ENCODE data around the gene ZBED2.

- TF ChIP-seq POLR2A (IDR thresholded peaks at IDR 0.05) = no peak
- TF ChIP-seq, protein P1, sequence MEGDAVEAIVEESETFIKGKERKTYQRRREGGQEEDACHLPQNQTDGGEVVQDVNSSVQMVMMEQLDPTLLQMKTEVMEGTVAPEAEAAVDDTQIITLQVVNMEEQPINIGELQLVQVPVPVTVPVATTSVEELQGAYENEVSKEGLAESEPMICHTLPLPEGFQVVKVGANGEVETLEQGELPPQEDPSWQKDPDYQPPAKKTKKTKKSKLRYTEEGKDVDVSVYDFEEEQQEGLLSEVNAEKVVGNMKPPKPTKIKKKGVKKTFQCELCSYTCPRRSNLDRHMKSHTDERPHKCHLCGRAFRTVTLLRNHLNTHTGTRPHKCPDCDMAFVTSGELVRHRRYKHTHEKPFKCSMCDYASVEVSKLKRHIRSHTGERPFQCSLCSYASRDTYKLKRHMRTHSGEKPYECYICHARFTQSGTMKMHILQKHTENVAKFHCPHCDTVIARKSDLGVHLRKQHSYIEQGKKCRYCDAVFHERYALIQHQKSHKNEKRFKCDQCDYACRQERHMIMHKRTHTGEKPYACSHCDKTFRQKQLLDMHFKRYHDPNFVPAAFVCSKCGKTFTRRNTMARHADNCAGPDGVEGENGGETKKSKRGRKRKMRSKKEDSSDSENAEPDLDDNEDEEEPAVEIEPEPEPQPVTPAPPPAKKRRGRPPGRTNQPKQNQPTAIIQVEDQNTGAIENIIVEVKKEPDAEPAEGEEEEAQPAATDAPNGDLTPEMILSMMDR (IDR thresholded peaks at IDR 0.05) = no peak
These were observed 2.2 kb downstream of the ZBED2 start for GRCh38 chr3:111592936-111593335.
